Endothelial cell of umbilical vein (primary cell): ENCODE results near the gene BNC2.

Experiments
- EZH2 ChIP-seq: IDR thresholded peaks from 2 replicates; pipeline ENCODE4 v1.6.1; 2012; ENCODE audit warnings: borderline replicate concordance, low read depth, mild to moderate bottlenecking, moderate library complexity, low read length, inconsistent platforms; ENCODE audit not compliant: severe bottlenecking
- FOS ChIP-seq: IDR thresholded peaks from 2 replicates; pipeline ENCODE4 v1.6.1; 2011; ENCODE audit warnings: mild to moderate bottlenecking, low read length, moderate library complexity, borderline replicate concordance; ENCODE audit not compliant: insufficient read depth
- MYC ChIP-seq: IDR thresholded peaks from one replicate; pipeline ENCODE4 v1.6.1; 2011; ENCODE audit warnings: mild to moderate bottlenecking, low read depth, low read length
- POLR2A ChIP-seq: IDR thresholded peaks from 2 replicates; pipeline ENCODE4 v1.6.1; 2012; ENCODE audit warnings: low read depth, mild to moderate bottlenecking, control low read depth, low read length
- POLR2AphosphoS5 ChIP-seq: IDR thresholded peaks from 2 replicates; pipeline ENCODE4 v1.6.1; 2012; ENCODE audit warnings: low read depth, mild to moderate bottlenecking, control low read depth, low read length, moderate library complexity; ENCODE audit not compliant: insufficient read depth
- TF ChIP-seq, protein P1 (sequence below), 2 donors: IDR thresholded peaks; 1 replicate in 1 of 2; 2 replicates in 1 of 2; pipeline ENCODE4 v1.5.1; 2011; ENCODE audit warnings: low read length in 2 of 2, mild to moderate bottlenecking in 2 of 2, moderate library complexity in 2 of 2, control low read depth in 1 of 2, inconsistent platforms in 1 of 2, low read depth in 1 of 2; ENCODE audit not compliant: insufficient read depth in 1 of 2; ENCODE audit errors: extremely low read depth in 1 of 2
- TF ChIP-seq, protein P2 (sequence below): IDR thresholded peaks from 2 replicates; pipeline ENCODE4 v1.6.1; 2011; ENCODE audit not compliant: insufficient read depth, insufficient read length

DNA sequence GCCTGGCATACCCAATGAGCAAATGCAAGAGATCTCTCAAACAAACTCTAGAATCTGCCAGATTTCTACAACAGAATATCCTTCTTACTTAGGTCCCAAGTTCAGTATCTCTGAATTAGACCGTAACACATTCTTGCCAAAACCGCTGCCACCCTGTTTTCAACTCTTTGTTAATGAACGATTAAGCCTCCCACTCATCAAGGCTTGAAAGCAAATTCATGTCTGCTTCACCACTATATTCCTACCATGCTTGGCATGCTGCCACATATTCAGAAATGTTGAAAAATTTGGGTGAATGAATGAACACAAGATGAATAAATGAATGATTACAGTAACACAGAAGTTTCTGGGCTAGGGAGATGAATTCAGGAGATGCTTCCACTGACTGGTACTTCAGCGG lies 119.9 kb downstream of the BNC2 start:
- TF ChIP-seq, protein P1, sequence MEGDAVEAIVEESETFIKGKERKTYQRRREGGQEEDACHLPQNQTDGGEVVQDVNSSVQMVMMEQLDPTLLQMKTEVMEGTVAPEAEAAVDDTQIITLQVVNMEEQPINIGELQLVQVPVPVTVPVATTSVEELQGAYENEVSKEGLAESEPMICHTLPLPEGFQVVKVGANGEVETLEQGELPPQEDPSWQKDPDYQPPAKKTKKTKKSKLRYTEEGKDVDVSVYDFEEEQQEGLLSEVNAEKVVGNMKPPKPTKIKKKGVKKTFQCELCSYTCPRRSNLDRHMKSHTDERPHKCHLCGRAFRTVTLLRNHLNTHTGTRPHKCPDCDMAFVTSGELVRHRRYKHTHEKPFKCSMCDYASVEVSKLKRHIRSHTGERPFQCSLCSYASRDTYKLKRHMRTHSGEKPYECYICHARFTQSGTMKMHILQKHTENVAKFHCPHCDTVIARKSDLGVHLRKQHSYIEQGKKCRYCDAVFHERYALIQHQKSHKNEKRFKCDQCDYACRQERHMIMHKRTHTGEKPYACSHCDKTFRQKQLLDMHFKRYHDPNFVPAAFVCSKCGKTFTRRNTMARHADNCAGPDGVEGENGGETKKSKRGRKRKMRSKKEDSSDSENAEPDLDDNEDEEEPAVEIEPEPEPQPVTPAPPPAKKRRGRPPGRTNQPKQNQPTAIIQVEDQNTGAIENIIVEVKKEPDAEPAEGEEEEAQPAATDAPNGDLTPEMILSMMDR (IDR thresholded peaks at IDR 0.05; ENCODE audit: extremely low read depth in 1 of 2, insufficient read depth in 1 of 2, low read depth in 1 of 2, low read length in 2 of 2), result no peak
- TF ChIP-seq POLR2A (no peak), FOS (no peak), MYC (no peak), POLR2AphosphoS5 (no peak), EZH2 (no peak)
- TF ChIP-seq, protein P2, sequence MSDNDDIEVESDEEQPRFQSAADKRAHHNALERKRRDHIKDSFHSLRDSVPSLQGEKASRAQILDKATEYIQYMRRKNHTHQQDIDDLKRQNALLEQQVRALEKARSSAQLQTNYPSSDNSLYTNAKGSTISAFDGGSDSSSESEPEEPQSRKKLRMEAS, result no peak
